GM12873 (cell line): ENCODE data around the gene HOXB6.

Source experiments
- TF ChIP-seq, protein P1 (sequence below): IDR thresholded peaks from 2 replicates; pipeline ENCODE4 v1.5.1; 2012; ENCODE audit warnings: low read depth, mild to moderate bottlenecking, moderate library complexity, low read length, control low read depth; ENCODE audit not compliant: insufficient read depth; ENCODE audit errors: missing control alignments

Gene HOXB6

DNA sequence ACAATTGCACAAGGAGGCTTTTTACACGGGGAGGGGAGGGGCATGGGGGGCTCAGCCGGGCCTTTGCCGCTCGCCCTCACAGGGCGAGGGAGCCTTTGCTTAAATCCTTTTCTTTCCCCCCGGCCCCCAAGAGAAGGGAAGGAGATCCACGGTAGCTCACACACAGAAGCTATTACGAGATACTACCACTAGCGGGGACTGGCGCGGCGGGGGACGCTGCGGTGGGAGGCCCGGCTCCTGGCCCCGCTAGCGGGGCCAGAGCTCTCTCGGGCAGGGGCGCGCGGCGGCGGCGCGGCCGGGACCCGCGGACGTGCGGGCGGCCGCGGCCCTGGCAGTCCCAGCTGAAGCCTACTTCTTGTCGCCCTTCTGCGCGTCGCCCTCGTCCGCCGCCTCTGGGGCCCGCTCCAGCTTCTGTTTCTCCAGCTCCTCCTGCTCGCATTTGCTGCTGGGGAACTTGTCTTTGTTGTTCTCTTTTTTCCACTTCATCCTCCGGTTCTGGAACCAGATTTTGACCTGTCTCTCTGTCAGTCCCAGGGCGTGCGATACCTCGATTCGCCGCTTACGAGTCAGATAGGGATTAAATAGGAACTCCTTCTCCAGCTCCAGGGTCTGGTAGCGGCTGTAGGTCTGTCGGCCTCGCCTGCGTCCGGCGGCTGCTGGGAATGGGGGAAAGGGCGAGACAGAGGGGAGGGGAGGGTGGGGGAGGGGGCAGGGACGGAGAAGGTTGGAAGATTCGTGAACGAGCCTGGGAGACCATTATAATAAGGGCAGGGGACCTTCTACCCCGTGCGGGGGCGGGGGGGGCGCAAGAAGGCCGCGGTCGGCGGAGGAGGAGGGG lies 8.3 kb upstream of the HOXB6 start:
- TF ChIP-seq, protein P1, sequence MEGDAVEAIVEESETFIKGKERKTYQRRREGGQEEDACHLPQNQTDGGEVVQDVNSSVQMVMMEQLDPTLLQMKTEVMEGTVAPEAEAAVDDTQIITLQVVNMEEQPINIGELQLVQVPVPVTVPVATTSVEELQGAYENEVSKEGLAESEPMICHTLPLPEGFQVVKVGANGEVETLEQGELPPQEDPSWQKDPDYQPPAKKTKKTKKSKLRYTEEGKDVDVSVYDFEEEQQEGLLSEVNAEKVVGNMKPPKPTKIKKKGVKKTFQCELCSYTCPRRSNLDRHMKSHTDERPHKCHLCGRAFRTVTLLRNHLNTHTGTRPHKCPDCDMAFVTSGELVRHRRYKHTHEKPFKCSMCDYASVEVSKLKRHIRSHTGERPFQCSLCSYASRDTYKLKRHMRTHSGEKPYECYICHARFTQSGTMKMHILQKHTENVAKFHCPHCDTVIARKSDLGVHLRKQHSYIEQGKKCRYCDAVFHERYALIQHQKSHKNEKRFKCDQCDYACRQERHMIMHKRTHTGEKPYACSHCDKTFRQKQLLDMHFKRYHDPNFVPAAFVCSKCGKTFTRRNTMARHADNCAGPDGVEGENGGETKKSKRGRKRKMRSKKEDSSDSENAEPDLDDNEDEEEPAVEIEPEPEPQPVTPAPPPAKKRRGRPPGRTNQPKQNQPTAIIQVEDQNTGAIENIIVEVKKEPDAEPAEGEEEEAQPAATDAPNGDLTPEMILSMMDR = peak; percentile 35

- TF ChIP-seq, protein P1 = no peak
Measured at GRCh38 chr17:48612456-48612853, 7.7 kb upstream of the HOXB6 start.

DNA sequence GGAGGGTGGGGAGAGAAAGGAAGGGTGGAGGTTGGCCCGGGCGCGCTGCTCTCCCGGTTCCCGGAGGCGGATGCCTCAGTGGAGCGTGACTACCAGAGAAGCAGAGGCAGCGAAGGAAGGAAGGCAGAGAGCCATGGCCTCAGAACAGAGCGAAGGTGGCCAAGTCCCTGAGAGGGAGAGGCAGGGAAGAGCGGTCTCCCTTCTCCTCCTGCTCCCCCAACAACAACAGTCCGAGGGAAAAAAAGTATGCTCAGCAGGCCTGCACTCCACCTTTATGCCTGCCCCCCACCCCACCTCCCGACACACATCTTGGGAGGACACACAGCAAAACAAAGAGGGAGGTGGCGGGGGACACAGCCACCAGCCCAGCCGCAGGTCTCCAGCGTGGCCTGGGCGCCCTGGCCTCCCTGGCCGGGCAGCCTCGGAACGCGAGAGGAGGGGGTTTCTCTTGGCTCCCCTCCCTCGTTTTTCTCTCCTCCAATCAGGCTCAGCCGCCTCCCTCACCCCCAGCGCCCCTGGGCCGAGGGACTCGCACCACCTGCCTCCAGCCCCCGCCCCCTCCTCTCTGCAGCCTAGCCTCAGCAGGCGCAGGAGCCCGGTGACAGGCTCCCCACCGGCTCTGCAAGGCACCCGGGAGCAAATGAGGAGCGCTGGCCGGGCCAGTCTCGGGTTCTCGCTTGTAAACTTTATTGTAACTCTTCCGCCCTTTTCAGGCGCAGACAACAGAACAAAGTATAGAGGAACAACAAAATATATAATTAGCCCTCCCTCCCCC lies 7.1 kb upstream of the HOXB6 start:
- TF ChIP-seq, protein P1 = no peak

DNA sequence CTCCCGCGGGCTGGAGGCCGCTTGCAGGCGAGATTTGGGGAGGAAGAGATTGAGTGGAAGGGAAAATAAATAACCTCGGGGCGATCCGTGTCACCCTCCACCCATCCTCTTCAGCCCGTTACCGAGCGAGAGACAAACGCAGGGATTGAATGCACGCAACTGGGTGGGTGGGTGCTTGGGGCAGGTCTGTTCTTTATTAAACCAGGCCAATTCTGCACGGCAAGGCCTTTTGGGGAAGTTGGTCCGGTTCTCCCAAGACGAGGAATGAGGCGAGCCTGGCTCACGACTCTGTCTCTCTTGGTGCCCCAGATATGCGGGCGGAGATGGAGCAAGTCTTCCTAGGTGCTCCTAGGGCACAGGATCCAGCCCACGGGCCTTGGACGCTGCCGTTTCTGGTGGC lies 6.4 kb upstream of the HOXB6 start:
- TF ChIP-seq, protein P1 = no peak

DNA sequence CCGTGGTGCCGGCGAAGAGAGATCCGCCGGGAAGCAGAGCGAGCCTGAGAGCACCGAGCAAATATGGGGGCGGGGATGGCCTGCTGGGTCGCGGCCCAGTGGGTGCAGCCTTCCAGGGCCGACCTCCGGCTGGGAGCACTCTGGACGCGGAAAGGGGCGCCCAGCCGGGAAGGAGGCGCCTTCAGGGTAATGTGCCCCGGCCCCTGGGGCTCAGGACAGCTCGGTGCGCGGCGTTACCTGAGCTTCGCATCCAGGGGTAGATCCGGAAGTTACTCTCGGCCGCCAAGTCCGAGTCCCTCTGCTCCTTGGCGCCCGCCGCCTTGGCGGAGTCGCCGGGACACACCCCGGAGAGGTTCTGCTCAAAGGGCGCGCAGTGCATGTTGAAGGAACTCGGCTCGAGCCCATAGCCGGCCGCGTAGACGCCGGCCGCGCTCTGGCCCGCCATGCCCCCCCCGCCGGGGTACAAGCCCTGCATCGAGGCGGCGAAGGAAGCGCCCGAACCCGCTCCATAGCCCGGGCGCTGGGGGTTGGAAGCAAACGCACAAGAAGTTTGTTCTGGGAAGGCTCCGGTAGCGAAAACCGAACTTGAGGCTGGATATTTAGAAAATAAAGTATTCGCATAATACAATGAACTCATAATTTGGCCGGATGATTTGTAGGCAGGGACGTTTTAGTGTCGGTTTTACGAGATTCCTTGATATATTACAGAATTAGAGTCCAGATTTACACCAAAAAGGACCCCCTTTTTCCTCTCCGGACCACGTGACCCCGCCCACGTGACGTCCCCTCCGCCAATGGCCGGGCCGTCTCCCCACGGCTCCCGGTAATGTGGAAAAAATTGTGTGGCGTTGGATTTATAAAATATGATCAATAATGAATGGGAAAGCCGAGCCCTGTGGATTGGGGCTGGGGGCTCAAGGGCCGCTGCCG lies 5.8 kb upstream of the HOXB6 start, which contains the start of gene HOXB7:
HOXB7 (minus strand) TSS at position 736 of the 930 bp plus-strand sequence; CDS start at position 637, 99 bp downstream.
- TF ChIP-seq, protein P1 = no peak

GRCh38 chr17:48609759-48610281 lies 5.0 kb upstream of the HOXB6 start:
- TF ChIP-seq, protein P1 = no peak

DNA sequence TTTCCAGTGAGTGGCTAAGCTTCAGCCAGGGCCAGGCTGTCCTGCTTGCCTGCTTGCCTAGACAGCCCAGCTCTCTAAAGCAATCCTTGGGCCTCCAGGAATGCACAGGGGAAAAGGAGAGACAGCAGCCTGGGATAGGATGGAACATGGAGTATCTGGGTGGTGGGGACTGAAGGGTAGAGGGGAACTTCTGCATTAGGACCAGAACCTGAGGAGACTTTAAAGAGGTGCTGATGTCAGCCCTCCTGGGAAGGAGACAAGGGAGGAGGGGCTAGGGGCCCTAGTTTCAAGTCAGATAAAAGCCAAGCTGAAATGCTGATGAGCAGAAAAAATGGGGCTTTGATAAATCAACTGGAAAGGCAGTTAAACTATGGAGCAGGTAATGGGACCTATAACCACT lies 4.2 kb upstream of the HOXB6 start:
- TF ChIP-seq, protein P1 = no peak
